ENCODE data around the gene ITGB2. TPM values are rescaled to one million over a fixed set of nuclear protein-coding genes. Genes with fewer than 3 reads are reported as not detected.

ITGB2 gene
- total RNA-seq, 4 donors from 2014 or later, result 33.2 to 110 (median 44.0) TPM

GRCh38 chr21:44938772-44939531 lies 18.3 kb upstream of the ITGB2 start:
- no peak for DNase-seq (ENCODE audit: extremely low spot score)
- H3K4me3 ChIP-seq, result peak overlapping the region; percentile 69 to 98 (median 93)
- H3K27ac ChIP-seq (replicated peaks in 1 of 4), result peak overlapping the region; percentile 71 to 80 (median 73)
- H3K9me3 ChIP-seq, result no peaks in the 10 kb centered on the region
- peaks cover 0 to 12% (median 7%) of the 10 kb centered on the region in 4 donors for H3K36me3 ChIP-seq
- intact Hi-C loops (cut with DNase I), result no loop called here
- WGBS, result 91% methylated on average over 18 of the region's 18 CpGs
- H3K27me3 ChIP-seq, result peaks cover 0 to 9% (median 0%) of the 10 kb centered on the region in 4 donors
- peaks cover 26 to 41% (median 33%) of the 10 kb centered on the region in 4 donors for H3K4me1 ChIP-seq
- TF ChIP-seq EP300 (IDR thresholded peaks at IDR 0.05) (no peak), POLR2AphosphoS5 (IDR thresholded peaks at IDR 0.05) (no peak), CTCF (IDR thresholded peaks at IDR 0.05) (no peak), POLR2A (IDR thresholded peaks at IDR 0.05; ENCODE audit: low read depth) (no peak)

GRCh38 chr21:44935533-44935927 lies 14.8 kb upstream of the ITGB2 start:
- H3K4me1 ChIP-seq, result peaks cover 28 to 43% (median 39%) of the 10 kb centered on the region in 4 donors
- DNase-seq (ENCODE audit: extremely low spot score), result no peak
- no peak overlapping the region for H3K4me3 ChIP-seq
- intact Hi-C loops (cut with DNase I), result no loop called here
- H3K27me3 ChIP-seq, result peaks cover 4 to 44% (median 21%) of the 10 kb centered on the region in 4 donors
- no peak overlapping the region for H3K27ac ChIP-seq (replicated peaks in 1 of 4)
- 92% methylated on average over 9 of the region's 10 CpGs for WGBS
- no peaks in the 10 kb centered on the region for H3K9me3 ChIP-seq
- no peak for TF ChIP-seq EP300 (IDR thresholded peaks at IDR 0.05)
- TF ChIP-seq POLR2AphosphoS5 (IDR thresholded peaks at IDR 0.05), result no peak
- no peak for TF ChIP-seq CTCF (IDR thresholded peaks at IDR 0.05)
- no peak for TF ChIP-seq POLR2A (IDR thresholded peaks at IDR 0.05; ENCODE audit: low read depth)
- H3K36me3 ChIP-seq, result no peaks in the 10 kb centered on the region

- Histone ChIP-seq H3K27ac (replicated peaks in 1 of 4) (no peak overlapping the region), H3K9me3 (no peaks in the 10 kb centered on the region), H3K27me3 (peaks cover 4 to 49% (median 24%) of the 10 kb centered on the region in 4 donors), H3K36me3 (no peaks in the 10 kb centered on the region), H3K4me3 (no peak overlapping the region), H3K4me1 (peaks cover 27 to 40% (median 36%) of the 10 kb centered on the region in 4 donors)
- intact Hi-C loops (cut with DNase I), result loop anchor here (5.0 kb wide), 3 partner anchors 43 to 133 kb away; partner anchors contain the start of genes SUMO3 and UBE2G2
- no peak for DNase-seq (ENCODE audit: extremely low spot score)
- no peak for TF ChIP-seq POLR2A (IDR thresholded peaks at IDR 0.05; ENCODE audit: low read depth)
- TF ChIP-seq EP300 (IDR thresholded peaks at IDR 0.05), result no peak
- WGBS, result 86% methylated on average over 8 of the region's 9 CpGs
These were observed 14.3 kb upstream of the ITGB2 start for GRCh38 chr21:44934797-44935532.

GRCh38 chr21:44934276-44934675 lies 13.6 kb upstream of the ITGB2 start:
- H3K27ac ChIP-seq (replicated peaks in 1 of 4), result no peak overlapping the region
- intact Hi-C loops (cut with DNase I), result loop anchor here (5.0 kb wide), 3 partner anchors 42 to 132 kb away; partner anchors contain the start of genes SUMO3 and UBE2G2
- no peak for DNase-seq (ENCODE audit: extremely low spot score)
- peaks cover 4 to 56% (median 25%) of the 10 kb centered on the region in 4 donors for H3K27me3 ChIP-seq
- no peak overlapping the region for H3K4me3 ChIP-seq
- no peaks in the 10 kb centered on the region for H3K36me3 ChIP-seq
- 98% methylated on average over 6 of the region's 6 CpGs for WGBS
- TF ChIP-seq POLR2A (IDR thresholded peaks at IDR 0.05; ENCODE audit: low read depth) (no peak), EP300 (IDR thresholded peaks at IDR 0.05) (no peak)
- H3K4me1 ChIP-seq, result peaks cover 26 to 38% (median 33%) of the 10 kb centered on the region in 4 donors
- H3K9me3 ChIP-seq, result no peaks in the 10 kb centered on the region

- H3K4me1 ChIP-seq, result peaks cover 24 to 34% (median 29%) of the 10 kb centered on the region in 4 donors
- no peaks in the 10 kb centered on the region for H3K36me3 ChIP-seq
- H3K27ac ChIP-seq (replicated peaks in 1 of 4), result no peak overlapping the region
- no peak overlapping the region for H3K4me3 ChIP-seq
- TF ChIP-seq POLR2AphosphoS5 (IDR thresholded peaks at IDR 0.05) (no peak), CTCF (IDR thresholded peaks at IDR 0.05) (no peak), POLR2A (IDR thresholded peaks at IDR 0.05; ENCODE audit: low read depth) (no peak), EP300 (IDR thresholded peaks at IDR 0.05) (no peak)
- WGBS, result 90% methylated on average over 5 of the region's 6 CpGs
- DNase-seq (ENCODE audit: extremely low spot score), result no peak
- intact Hi-C loops (cut with DNase I), result loop anchor here (5.0 kb wide), 3 partner anchors 42 to 132 kb away; partner anchors contain the start of genes SUMO3 and UBE2G2
- H3K27me3 ChIP-seq, result peaks cover 4 to 60% (median 25%) of the 10 kb centered on the region in 4 donors
- H3K9me3 ChIP-seq, result no peaks in the 10 kb centered on the region
These were observed 13.2 kb upstream of the ITGB2 start for GRCh38 chr21:44933918-44934260.
